ENCODE data around the gene SYT12.
A peak's percentile ranks its signal among the peaks of the same experiment; 100 is the strongest.
"Not testable (repeated sequence)": the region's sequence is repeated elsewhere in the genome, so short reads cannot be mapped to it uniquely, and the experiment has no call there.

SYT12 gene

DNA sequence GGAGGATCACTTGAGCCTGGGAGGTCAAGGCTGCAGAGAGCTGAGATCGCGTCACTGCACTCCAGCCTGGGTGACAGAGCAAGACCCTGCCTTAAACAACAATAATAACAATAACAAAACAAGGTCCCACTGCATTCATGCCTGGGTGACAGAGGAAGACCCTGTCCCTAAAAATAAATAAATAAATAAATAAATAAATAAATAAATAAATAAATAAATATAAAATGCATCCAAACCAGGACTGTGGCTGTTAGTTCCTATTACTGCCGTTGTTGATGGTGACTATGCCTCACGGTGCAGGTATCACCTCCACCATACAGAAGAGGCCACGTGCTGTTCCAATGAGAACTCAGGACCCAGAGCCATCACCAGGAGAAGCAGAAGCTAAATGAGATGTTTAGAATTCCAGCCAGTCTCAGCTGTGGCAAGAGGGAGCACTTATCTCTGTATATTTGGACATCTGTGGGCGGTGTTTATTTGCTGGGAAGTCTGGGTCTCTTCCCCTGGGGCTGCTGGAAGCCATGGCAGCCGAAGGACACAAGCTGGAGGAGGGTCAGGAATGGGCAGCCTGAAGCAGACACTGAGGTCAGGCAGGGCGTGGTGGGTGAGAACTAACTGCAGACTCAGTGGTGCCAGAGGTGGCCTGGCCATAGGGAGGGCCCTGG, 26.2 kb upstream of the SYT12 start:
- no peak for DNase-seq (ENCODE audit: low read depth in 3 of 3)

- DNase-seq (ENCODE audit: low read depth in 3 of 3), result no peak
These were observed 23.4 kb upstream of the SYT12 start for GRCh38 chr11:66999555-66999954.

DNA sequence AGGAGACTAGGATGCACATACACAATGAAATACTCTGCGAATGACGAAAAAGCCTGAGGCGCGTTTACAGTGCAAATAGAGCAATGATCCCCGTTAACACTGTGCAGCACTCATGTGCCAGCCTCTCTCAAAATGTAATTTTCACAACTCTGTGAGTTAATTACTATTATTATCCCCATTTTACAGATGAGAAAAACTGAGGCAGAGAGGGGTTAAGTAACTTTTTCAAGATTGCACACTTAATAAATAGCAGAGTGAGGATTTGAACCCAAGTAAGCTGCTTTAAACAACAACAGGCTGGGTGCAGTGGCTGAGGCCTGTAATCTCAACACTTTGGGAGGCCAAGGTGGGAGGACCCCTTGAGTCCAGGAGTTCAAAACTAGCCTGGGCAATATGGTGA, 21.6 kb upstream of the SYT12 start:
- no peak for DNase-seq (ENCODE audit: low read depth in 3 of 3)

GRCh38 chr11:67002297-67002913, 20.5 kb upstream of the SYT12 start:
- no peak for DNase-seq (ENCODE audit: low read depth in 3 of 3)

GRCh38 chr11:67002921-67003411, 20.0 kb upstream of the SYT12 start:
- DNase-seq (ENCODE audit: low read depth in 3 of 3), result no peak

GRCh38 chr11:67005200-67005599, 17.7 kb upstream of the SYT12 start:
- not testable (repeated sequence) for DNase-seq (ENCODE audit: low read depth in 3 of 3)

- no peak for DNase-seq (ENCODE audit: low read depth in 3 of 3)
These were observed 16.7 kb upstream of the SYT12 start for GRCh38 chr11:67006029-67006884.

- no peak for DNase-seq (ENCODE audit: low read depth in 3 of 3)
These were observed 15.8 kb upstream of the SYT12 start for GRCh38 chr11:67007126-67007525.

DNA sequence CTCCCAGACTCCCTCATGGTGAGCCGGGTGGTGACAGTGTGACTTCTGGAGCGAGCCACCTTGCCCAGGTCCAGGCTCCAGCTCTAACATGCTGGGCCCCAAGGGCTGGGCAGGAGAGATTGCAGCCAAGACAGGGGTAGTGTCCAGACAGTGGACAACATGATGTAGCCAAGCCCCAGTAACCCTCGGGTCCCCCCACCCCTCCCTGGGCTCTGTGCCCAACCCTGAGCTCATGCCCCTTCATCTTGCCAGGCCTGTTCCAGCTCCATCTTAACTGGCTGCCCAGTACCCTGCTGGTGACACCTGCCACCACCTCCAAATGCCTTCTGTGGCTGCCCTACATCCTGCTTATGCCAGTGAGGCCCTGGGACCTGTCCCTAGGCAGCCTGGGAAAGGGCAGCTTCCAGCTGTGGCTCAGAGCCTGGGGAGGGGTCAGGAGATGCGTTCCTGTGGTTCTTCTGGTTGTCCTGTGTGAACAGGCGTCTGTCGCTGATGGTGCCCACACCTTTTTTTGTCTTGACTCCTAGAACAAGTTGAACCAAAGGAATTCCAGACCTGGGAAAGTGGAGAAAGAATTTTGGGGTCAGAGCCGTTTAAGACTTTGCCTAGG, 12.5 kb upstream of the SYT12 start:
- no peak for DNase-seq (ENCODE audit: low read depth in 3 of 3)

GRCh38 chr11:67013511-67014045, 9.4 kb upstream of the SYT12 start:
- DNase-seq (ENCODE audit: low read depth in 3 of 3), result no peak

- no peak for DNase-seq (ENCODE audit: low read depth in 3 of 3)
These were observed 8.6 kb upstream of the SYT12 start for GRCh38 chr11:67014343-67014742.

DNA sequence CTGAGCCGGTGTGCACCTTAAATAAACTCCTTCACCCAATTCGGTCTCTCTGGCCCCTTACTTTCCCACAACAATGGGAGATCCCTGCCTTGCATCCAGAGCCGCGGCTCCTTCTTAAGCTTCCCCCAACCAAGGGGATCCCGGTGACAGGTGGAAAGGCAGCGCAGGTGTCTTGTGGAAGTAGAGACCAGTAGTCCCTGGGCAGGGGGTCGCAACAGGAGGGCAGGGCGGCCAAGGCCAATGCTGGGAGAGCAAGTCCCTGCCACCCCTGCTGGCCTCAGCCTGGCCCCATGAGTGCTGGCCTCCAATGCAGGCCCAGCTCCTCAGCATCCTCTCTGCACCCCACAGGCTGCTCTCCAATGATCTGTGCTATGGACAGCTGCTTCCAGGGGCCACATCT, 7.9 kb upstream of the SYT12 start:
- DNase-seq (ENCODE audit: low read depth in 3 of 3), result no peak

- no peak for DNase-seq (ENCODE audit: low read depth in 3 of 3)
These were observed 6.4 kb upstream of the SYT12 start for GRCh38 chr11:67016550-67016949.

GRCh38 chr11:67020949-67021348, 2.0 kb upstream of the SYT12 start:
- DNase-seq (ENCODE audit: low read depth in 3 of 3), result no peak

GRCh38 chr11:67022341-67022933, 497 bp upstream of the SYT12 start:
- no peak for DNase-seq (ENCODE audit: low read depth in 3 of 3)

GRCh38 chr11:67023957-67024353, 1.0 kb downstream of the SYT12 start:
- DNase-seq (ENCODE audit: low read depth in 3 of 3), result no peak

GRCh38 chr11:67024410-67024809, 1.5 kb downstream of the SYT12 start:
- DNase-seq (ENCODE audit: low read depth in 3 of 3), result peak in 2 of 3 experiments; percentile 26 to 37

DNA sequence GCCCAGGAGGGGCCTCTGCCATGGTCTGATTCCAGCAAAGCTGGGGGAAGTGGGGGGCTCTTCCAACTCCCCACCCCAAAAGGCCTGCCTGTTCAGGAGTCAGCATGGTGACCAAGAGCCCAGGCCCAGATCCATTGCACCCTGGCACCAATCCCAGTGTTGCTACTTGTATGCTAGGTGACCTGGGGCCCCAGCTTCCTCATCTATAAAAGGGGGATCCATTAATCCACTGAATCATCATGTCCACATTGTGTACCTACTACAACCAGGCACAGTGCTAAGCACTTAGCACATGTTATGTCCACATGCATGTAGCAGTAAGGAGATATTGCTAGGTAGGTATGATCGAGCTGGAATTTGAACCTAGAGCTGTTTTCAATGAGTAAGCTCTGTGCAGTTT, 2.0 kb downstream of the SYT12 start:
- DNase-seq (ENCODE audit: low read depth in 3 of 3), result no peak

- no peak for DNase-seq (ENCODE audit: low read depth in 3 of 3)
These were observed 2.8 kb downstream of the SYT12 start for GRCh38 chr11:67025750-67026149.

DNA sequence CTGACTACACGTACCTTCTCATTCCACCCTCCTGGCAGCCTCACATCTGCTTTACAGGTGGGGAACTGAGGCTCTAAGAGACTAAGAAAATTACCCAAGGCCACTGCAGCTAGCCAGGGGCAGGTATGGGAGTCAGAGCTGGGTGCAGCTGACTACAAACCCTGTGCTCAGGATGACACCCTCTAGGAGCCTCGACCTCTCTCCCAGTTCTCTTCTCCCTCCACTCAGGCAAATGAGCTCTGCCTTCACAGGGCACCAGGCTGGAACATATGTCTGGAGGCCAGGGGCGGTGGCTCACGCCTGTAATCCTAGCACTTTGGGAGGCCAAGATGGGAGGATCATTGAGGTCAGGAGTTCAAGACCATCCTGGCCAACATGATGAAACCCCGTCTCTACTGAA, 4.0 kb downstream of the SYT12 start:
- DNase-seq (ENCODE audit: low read depth in 3 of 3), result no peak

GRCh38 chr11:67027483-67027930, 4.6 kb downstream of the SYT12 start:
- DNase-seq (ENCODE audit: low read depth in 3 of 3), result no peak

Data from stimulated activated CD4-positive, alpha-beta T cell treated with anti-CD3 and anti-CD28 coated beads, TNF-alpha, amount 100 ng/mL, for 4 hours (primary cell).